ENCODE data around the gene OTUB1. TPM values are rescaled to one million over a fixed set of nuclear protein-coding genes. Genes with fewer than 3 reads are reported as not detected.

The OTUB1 gene
- total and polyA plus RNA-seq, 4 donors: 40.8 to 95.2 (median 72.3) TPM

DNA sequence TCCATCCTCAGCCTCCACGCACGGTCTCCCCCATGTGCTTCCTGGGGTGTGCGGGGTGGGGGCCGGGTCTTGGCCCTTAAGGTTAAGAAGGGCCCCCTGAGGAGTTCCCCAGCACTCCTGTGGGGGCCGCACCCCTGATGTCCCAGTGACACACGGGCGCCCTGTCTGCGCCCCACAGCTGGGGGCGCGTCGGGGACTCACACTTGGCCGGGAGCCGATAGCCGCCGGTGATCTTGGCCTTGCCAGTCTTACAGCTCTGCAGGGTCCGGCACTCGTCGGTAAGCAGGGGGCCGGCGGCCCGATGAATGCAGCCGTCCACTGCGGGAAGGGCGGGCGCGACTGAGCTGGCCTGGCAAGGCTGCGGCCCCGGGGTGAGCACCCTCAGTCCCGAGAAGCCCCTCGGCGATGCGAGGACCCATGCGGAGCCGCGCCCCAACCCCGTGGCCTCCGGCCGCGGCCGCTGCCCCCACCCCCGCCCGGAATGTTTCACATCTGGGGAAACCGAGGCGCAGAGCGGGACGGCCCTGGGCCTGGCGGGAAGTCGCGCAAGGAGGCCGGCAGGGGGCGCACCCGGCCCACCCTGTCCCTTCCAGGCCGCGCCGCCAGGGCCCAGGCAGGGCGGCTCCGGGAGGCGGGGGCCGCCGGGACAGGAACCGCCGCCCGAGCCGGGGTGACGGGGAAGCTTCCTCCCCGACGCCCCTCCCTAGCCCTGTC, 13.9 kb downstream of the OTUB1 start:
- Histone ChIP-seq H3K27me3 (ENCODE audit: control insufficient read depth in 3 of 3, insufficient read depth in 3 of 3, low read length in 2 of 3) (no peaks in the 10 kb centered on the region), H3K9me3 (ENCODE audit: control insufficient read depth in 4 of 4, insufficient read depth in 3 of 4, low read length in 3 of 4) (peaks cover 0 to 3% (median 0%) of the 10 kb centered on the region in 4 donors), H3K9ac (ENCODE audit: insufficient read depth in 1 of 2, low read length in 2 of 2) (no peak overlapping the region), H3K36me3 (ENCODE audit: control insufficient read depth in 4 of 4, insufficient read depth in 4 of 4, low read length in 4 of 4) (peaks cover 1 to 34% (median 14%) of the 10 kb centered on the region in 4 donors), H3K4me1 (ENCODE audit: control insufficient read depth in 5 of 5, insufficient read depth in 5 of 5, low read length in 5 of 5) (peaks cover 4 to 39% (median 16%) of the 10 kb centered on the region in 5 donors), H3K4me3 (no peak overlapping the region), H3K27ac (ENCODE audit: low read depth in 1 of 2, low read length in 1 of 2) (no peak overlapping the region)
- 2 to 9% methylated on average over 51 to 67 of the region's 67 CpGs for WGBS, 2 donors
- TF ChIP-seq, protein P1, sequence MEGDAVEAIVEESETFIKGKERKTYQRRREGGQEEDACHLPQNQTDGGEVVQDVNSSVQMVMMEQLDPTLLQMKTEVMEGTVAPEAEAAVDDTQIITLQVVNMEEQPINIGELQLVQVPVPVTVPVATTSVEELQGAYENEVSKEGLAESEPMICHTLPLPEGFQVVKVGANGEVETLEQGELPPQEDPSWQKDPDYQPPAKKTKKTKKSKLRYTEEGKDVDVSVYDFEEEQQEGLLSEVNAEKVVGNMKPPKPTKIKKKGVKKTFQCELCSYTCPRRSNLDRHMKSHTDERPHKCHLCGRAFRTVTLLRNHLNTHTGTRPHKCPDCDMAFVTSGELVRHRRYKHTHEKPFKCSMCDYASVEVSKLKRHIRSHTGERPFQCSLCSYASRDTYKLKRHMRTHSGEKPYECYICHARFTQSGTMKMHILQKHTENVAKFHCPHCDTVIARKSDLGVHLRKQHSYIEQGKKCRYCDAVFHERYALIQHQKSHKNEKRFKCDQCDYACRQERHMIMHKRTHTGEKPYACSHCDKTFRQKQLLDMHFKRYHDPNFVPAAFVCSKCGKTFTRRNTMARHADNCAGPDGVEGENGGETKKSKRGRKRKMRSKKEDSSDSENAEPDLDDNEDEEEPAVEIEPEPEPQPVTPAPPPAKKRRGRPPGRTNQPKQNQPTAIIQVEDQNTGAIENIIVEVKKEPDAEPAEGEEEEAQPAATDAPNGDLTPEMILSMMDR (IDR thresholded peaks at IDR 0.05; ENCODE audit: control extremely low read depth, extremely low read depth): peak; percentile 81
- DNase-seq (peak; percentile 76 to 87 (median 79)), ATAC-seq (ENCODE audit: insufficient read depth, low FRiP score) (peak; percentile 85)

DNA sequence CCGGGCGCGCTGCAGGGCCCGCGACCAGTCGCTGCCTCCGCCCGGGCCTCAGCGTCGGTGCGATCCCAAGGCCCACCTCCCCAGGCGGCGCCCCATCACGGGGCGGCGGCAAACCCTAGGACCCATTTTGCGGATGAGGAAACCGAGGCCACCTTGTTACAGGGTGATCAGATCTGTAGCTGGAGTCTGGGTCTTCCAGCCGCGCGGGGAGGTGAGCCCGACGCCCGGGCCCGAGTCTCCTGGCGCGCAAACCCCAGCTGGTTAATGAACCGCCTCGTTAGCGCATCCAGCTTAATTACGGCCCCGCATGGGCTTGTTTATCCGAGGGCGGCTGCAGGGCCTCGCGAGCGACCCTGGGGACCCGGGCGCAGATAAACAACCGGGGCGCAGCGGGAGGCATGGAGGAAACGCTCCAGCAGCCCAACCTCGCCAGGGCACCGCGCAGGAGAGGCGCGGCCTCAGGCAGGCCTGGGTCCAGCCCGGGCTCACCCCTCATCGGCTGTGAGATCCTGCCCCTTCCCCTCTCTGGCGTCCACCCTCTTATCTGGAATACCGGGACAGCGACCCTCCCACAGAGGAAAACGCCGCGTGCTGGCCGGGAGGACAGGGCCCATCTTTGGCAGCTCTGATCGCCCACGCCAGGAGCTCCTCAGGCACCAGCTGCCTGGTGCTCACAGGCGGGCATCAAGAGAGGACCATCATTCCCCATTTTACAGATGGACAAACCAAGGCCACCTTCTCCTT, 14.7 kb downstream of the OTUB1 start:
- peak in 1 of 3 donors; percentile 21 for DNase-seq
- no peak for ATAC-seq (ENCODE audit: insufficient read depth, low FRiP score)
- H3K4me3 ChIP-seq: no peak overlapping the region
- no peak overlapping the region for H3K27ac ChIP-seq (ENCODE audit: low read depth in 1 of 2, low read length in 1 of 2)
- H3K36me3 ChIP-seq (ENCODE audit: control insufficient read depth in 4 of 4, insufficient read depth in 4 of 4, low read length in 4 of 4): peaks cover 0 to 31% (median 12%) of the 10 kb centered on the region in 4 donors
- TF ChIP-seq, protein P1 (IDR thresholded peaks at IDR 0.05; ENCODE audit: control extremely low read depth, extremely low read depth): no peak
- H3K9me3 ChIP-seq (ENCODE audit: control insufficient read depth in 4 of 4, insufficient read depth in 3 of 4, low read length in 3 of 4): peaks cover 0 to 3% (median 0%) of the 10 kb centered on the region in 4 donors
- peaks cover 0 to under 1% (median 0%) of the 10 kb centered on the region in 3 donors for H3K27me3 ChIP-seq (ENCODE audit: control insufficient read depth in 3 of 3, insufficient read depth in 3 of 3, low read length in 2 of 3)
- 14 to 25% methylated on average over 59 to 60 of the region's 60 CpGs for WGBS, 2 donors
- H3K4me1 ChIP-seq (ENCODE audit: control insufficient read depth in 5 of 5, insufficient read depth in 5 of 5, low read length in 5 of 5): peaks cover 4 to 39% (median 16%) of the 10 kb centered on the region in 5 donors
- H3K9ac ChIP-seq (ENCODE audit: insufficient read depth in 1 of 2, low read length in 2 of 2): no peak overlapping the region

DNA sequence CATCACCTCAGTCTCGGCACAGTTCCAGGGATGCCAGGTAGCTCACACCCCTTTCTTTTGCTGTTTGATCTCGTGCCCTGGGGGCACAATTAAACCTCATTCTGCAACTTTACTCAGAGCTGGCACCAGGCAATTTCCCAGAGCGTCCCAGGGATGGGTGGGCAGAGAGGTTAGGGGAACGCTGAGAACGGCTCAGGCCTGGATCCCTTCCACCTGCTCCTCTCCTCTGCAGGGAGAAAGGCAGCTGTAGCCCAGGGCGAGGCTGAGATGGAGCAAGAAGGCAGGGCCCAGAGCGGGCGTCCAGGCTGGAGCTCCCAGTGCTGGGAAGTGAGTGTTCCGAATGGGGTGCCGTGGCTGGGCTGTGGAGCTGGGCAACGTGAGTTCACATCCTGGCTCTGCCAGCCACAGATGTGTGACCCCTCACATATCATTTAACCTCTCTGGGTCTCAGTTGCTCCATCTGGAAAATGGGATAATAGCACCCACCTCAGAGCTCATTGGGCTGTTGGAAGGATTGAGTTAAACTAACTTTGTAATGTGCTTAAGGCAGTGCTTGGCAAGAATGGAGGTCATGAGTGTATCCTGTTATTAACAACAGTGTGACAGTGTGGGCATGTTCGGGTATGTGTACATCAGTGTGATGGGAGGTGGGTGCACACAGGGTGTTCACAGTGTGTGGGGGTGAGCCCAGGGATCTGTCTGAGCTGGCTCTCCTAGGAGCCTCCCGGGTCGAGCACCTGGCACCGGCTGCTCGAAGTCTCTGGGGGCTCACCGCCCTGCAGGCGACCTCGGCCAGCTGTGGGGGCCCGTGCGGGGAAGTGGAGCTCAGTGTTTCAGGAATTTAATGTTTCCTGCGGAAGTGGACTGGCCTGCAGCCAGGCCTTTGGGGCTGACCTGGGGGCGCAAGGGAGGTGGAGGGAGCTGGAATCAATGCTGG, 15.5 kb downstream of the OTUB1 start:
- Histone ChIP-seq H3K9me3 (ENCODE audit: control insufficient read depth in 4 of 4, insufficient read depth in 3 of 4, low read length in 3 of 4) (peaks cover 0 to under 1% (median 0%) of the 10 kb centered on the region in 4 donors), H3K27ac (ENCODE audit: low read depth in 1 of 2, low read length in 1 of 2) (no peak overlapping the region), H3K27me3 (ENCODE audit: control insufficient read depth in 3 of 3, insufficient read depth in 3 of 3, low read length in 2 of 3) (peaks cover 0 to 4% (median 0%) of the 10 kb centered on the region in 3 donors), H3K36me3 (ENCODE audit: control insufficient read depth in 4 of 4, insufficient read depth in 4 of 4, low read length in 4 of 4) (peaks cover 0 to 22% (median 6%) of the 10 kb centered on the region in 4 donors), H3K4me1 (ENCODE audit: control insufficient read depth in 5 of 5, insufficient read depth in 5 of 5, low read length in 5 of 5) (peaks cover 4 to 43% (median 16%) of the 10 kb centered on the region in 5 donors), H3K9ac (ENCODE audit: insufficient read depth in 1 of 2, low read length in 2 of 2) (no peak overlapping the region), H3K4me3 (no peak overlapping the region)
- no peak for ATAC-seq (ENCODE audit: insufficient read depth, low FRiP score)
- DNase-seq: peak; percentile 75 to 85 (median 82)
- WGBS, 2 donors: 34 to 50% methylated on average over 23 of the region's 23 CpGs
- TF ChIP-seq, protein P1 (IDR thresholded peaks at IDR 0.05; ENCODE audit: control extremely low read depth, extremely low read depth): no peak

Data from lung (tissue), 12 donors.